CD14-positive monocyte (primary cell): ENCODE measurements around the gene TMEM258. TPM values are rescaled to one million over a fixed set of nuclear protein-coding genes. Genes with fewer than 3 reads are reported as not detected.

ENCODE experiments used
- DNase-seq, 3 donors: peaks; one replicate each; pipeline ENCODE4 v3.0.0-alpha.2; 2011 to 2022
- H2AFZ ChIP-seq: 2 replicates; pipeline ENCODE4 v1.6.0; 2012; ENCODE audit warnings: mild to moderate bottlenecking, low read depth, low read length, inconsistent platforms; ENCODE audit not compliant: insufficient read depth, poor library complexity, severe bottlenecking
- H3K27ac ChIP-seq, 2 donors: 1 replicate in 1 of 2; 2 replicates in 1 of 2; pipeline ENCODE4 v1.5.1; 2012 to 2013; ENCODE audit warnings: low read length in 2 of 2, control low read depth in 1 of 2, inconsistent platforms in 1 of 2, low read depth in 1 of 2, mild to moderate bottlenecking in 1 of 2
- H3K27me3 ChIP-seq, 2 donors: one replicate each; pipeline versions ENCODE4 v1.6.0 to v1.6.1; 2011 to 2013; ENCODE audit warnings: low read length in 2 of 2; ENCODE audit not compliant: control insufficient read depth in 2 of 2, insufficient read depth in 2 of 2
- H3K36me3 ChIP-seq, 2 donors: replicated peaks in 1 of 2; 1 replicate in 1 of 2; 2 replicates in 1 of 2; pipeline versions ENCODE4 v1.5.1 to v1.6.1; 2012 to 2013; ENCODE audit warnings: low read length in 2 of 2, control low read depth in 1 of 2, inconsistent platforms in 1 of 2, mild to moderate bottlenecking in 1 of 2; ENCODE audit not compliant: insufficient read depth in 2 of 2, control insufficient read depth in 1 of 2
- H3K4me1 ChIP-seq, 2 donors: 1 replicate in 1 of 2; 2 replicates in 1 of 2; pipeline versions ENCODE4 v1.5.1 to v1.6.1; 2012 to 2013; ENCODE audit warnings: low read length in 2 of 2, control low read depth in 1 of 2, inconsistent platforms in 1 of 2, mild to moderate bottlenecking in 1 of 2, moderate library complexity in 1 of 2; ENCODE audit not compliant: insufficient read depth in 2 of 2, control insufficient read depth in 1 of 2
- H3K4me2 ChIP-seq: replicated peaks from 2 replicates; pipeline ENCODE3; 2012; ENCODE audit warnings: low read length, moderate library complexity, mild to moderate bottlenecking; ENCODE audit not compliant: poor library complexity, severe bottlenecking; ENCODE audit errors: extremely low read depth
- H3K4me3 ChIP-seq, 3 experiments: fragments of 200-600 bp in 1 of 3; sonication (generic) in 1 of 3; replicated peaks in 1 of 3; 1 replicate in 2 of 3; 2 replicates in 1 of 3; pipeline ENCODE4 v1.5.1; 2011 to 2013; ENCODE audit warnings: low read length in 3 of 3, mild to moderate bottlenecking in 3 of 3, control low read depth in 2 of 3, low read depth in 2 of 3, inconsistent platforms in 1 of 3, moderate library complexity in 1 of 3
- H3K79me2 ChIP-seq: 2 replicates; pipeline ENCODE4 v1.6.0; 2012; ENCODE audit warnings: mild to moderate bottlenecking, control low read depth, inconsistent platforms, low read length, moderate library complexity; ENCODE audit not compliant: insufficient read depth
- H3K9ac ChIP-seq: 2 replicates; pipeline ENCODE4 v1.6.0; 2017; ENCODE audit warnings: low read length, mild to moderate bottlenecking; ENCODE audit not compliant: insufficient read depth, poor library complexity, severe bottlenecking
- H3K9me3 ChIP-seq, 2 donors: replicated peaks in 1 of 2; 1 replicate in 1 of 2; 2 replicates in 1 of 2; pipeline versions ENCODE4 v1.5.1 to v1.6.1; 2012 to 2013; ENCODE audit warnings: low read length in 2 of 2, control low read depth in 1 of 2; ENCODE audit not compliant: control insufficient read depth in 1 of 2, insufficient read depth in 1 of 2
- H4K20me1 ChIP-seq: 2 replicates; pipeline ENCODE4 v1.6.0; 2012; ENCODE audit warnings: mild to moderate bottlenecking, low read length, control low read depth, moderate library complexity; ENCODE audit not compliant: insufficient read depth
- H3K27ac Mint-ChIP-seq, 7 donors: one replicate each; pipeline ENCODE4 v1.8.0; 2020; ENCODE audit warnings: mild to moderate bottlenecking in 7 of 7, mixed read lengths in 7 of 7, moderate library complexity in 6 of 7, inconsistent platforms in 2 of 7
- H3K27me3 Mint-ChIP-seq, 3 donors: one replicate each; pipeline ENCODE4 v1.8.0; 2021 to 2022; ENCODE audit warnings: low read depth in 3 of 3, mild to moderate bottlenecking in 3 of 3, mixed read lengths in 3 of 3, moderate library complexity in 3 of 3, inconsistent platforms in 1 of 3
- H3K36me3 Mint-ChIP-seq, 2 donors: one replicate each; pipeline ENCODE4 v1.8.0; 2020; ENCODE audit warnings: mixed read lengths in 2 of 2, inconsistent platforms in 1 of 2, mild to moderate bottlenecking in 1 of 2
- H3K4me1 Mint-ChIP-seq: one replicate; pipeline ENCODE4 v1.8.0; 2020; ENCODE audit warnings: mild to moderate bottlenecking, mixed read lengths
- H3K4me3 Mint-ChIP-seq, 2 donors: one replicate each; pipeline ENCODE4 v1.8.0; 2020; ENCODE audit warnings: mild to moderate bottlenecking in 2 of 2, mixed read lengths in 2 of 2, moderate library complexity in 1 of 2
- H3K9me3 Mint-ChIP-seq, 7 donors: one replicate each; pipeline ENCODE4 v1.8.0; 2020 to 2022; ENCODE audit warnings: mixed read lengths in 7 of 7, mild to moderate bottlenecking in 6 of 7, moderate library complexity in 6 of 7, inconsistent platforms in 2 of 7
- WGBS: methylation state at CpG from one replicate; pipeline ENCODE4 v1.1.5; 2013; ENCODE audit warnings: missing lambda C conversion rate; ENCODE audit not compliant: insufficient coverage; 5-methylcytosine and 5-hydroxymethylcytosine counted together
- intact Hi-C, 2 donors: fragments of 100-400 bp; cut with micrococcal nuclease; formaldehyde crosslinking; loops; one replicate each; pipeline versions ENCODE4 v1.15.0 to v1.15.1; 2023
- polyA plus RNA-seq, 3 donors: library from polyadenylated mRNA; depleted of rRNA in 1 of 3; unstranded in 2 of 3; stranded (reverse) in 1 of 3; fragments of 300-500 nt in 2 of 3; fragments of >200 nt in 1 of 3; fragmentation: Illumina TruSeq in 2 of 3; gene quantifications; 1 replicate in 2 of 3; 2 replicates in 1 of 3; pipeline ENCODE4 v1.2.3, GENCODE V29; 2012 to 2021
- TF ChIP-seq, protein P1 (sequence below): fragments of 200-600 bp; IDR thresholded peaks from one replicate; pipeline ENCODE4 v1.8.0; 2022; ENCODE audit warnings: antibody characterized with exemption, mild to moderate bottlenecking

The TMEM258 gene
- polyA plus RNA-seq, 3 donors: 199 to 224 (median 220) TPM

DNA sequence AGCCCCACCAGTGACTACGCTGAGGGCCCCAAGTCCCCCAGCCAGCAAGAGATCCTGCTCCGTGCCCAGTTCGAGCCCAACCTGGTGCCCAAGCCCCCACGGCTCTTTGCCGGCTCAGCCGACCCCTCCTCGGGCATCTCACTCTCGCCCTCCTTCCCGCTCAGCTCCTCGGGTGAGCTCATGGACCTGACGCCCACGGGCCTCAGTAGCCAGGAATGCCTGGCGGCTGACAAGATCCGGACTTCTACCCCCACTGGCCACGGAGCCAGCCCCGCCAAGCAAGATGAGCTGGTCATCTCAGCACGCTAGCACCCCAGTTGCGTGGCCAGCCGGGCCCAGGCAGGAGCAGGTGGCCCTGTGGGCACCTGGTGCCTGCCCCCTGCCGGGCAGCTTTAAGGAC is 48.2 kb downstream of the TMEM258 start:
- no peak overlapping the region for H3K4me3 ChIP-seq
- H2AFZ ChIP-seq: no peak overlapping the region
- no peak overlapping the region for H3K27ac ChIP-seq
- intact Hi-C loops: no loop called here
- TF ChIP-seq, protein P1, sequence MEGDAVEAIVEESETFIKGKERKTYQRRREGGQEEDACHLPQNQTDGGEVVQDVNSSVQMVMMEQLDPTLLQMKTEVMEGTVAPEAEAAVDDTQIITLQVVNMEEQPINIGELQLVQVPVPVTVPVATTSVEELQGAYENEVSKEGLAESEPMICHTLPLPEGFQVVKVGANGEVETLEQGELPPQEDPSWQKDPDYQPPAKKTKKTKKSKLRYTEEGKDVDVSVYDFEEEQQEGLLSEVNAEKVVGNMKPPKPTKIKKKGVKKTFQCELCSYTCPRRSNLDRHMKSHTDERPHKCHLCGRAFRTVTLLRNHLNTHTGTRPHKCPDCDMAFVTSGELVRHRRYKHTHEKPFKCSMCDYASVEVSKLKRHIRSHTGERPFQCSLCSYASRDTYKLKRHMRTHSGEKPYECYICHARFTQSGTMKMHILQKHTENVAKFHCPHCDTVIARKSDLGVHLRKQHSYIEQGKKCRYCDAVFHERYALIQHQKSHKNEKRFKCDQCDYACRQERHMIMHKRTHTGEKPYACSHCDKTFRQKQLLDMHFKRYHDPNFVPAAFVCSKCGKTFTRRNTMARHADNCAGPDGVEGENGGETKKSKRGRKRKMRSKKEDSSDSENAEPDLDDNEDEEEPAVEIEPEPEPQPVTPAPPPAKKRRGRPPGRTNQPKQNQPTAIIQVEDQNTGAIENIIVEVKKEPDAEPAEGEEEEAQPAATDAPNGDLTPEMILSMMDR: no peak
- no peaks in the 10 kb centered on the region for H4K20me1 ChIP-seq
- Mint-ChIP-seq H3K27ac (no peak overlapping the region), H3K36me3 (peaks cover 11 to 19% of the 10 kb centered on the region in 2 donors), H3K4me3 (no peak overlapping the region), H3K27me3 (peaks cover 2 to 4% (median 3%) of the 10 kb centered on the region in 3 donors), H3K4me1 (peaks cover 14% of the 10 kb centered on the region), H3K9me3 (no peaks in the 10 kb centered on the region)
- H3K27me3 ChIP-seq: peaks cover 0 to 6% of the 10 kb centered on the region in 2 donors
- no peak for DNase-seq
- H3K79me2 ChIP-seq: no peaks in the 10 kb centered on the region
- no peak overlapping the region for H3K9ac ChIP-seq
- 97% methylated on average over 20 of the region's 20 CpGs for WGBS
- H3K4me1 ChIP-seq: peaks cover 13 to 22% of the 10 kb centered on the region in 2 donors
- H3K9me3 ChIP-seq: no peaks in the 10 kb centered on the region
- no peak overlapping the region for H3K4me2 ChIP-seq
- peaks cover 5 to 25% of the 10 kb centered on the region in 2 donors for H3K36me3 ChIP-seq

DNA sequence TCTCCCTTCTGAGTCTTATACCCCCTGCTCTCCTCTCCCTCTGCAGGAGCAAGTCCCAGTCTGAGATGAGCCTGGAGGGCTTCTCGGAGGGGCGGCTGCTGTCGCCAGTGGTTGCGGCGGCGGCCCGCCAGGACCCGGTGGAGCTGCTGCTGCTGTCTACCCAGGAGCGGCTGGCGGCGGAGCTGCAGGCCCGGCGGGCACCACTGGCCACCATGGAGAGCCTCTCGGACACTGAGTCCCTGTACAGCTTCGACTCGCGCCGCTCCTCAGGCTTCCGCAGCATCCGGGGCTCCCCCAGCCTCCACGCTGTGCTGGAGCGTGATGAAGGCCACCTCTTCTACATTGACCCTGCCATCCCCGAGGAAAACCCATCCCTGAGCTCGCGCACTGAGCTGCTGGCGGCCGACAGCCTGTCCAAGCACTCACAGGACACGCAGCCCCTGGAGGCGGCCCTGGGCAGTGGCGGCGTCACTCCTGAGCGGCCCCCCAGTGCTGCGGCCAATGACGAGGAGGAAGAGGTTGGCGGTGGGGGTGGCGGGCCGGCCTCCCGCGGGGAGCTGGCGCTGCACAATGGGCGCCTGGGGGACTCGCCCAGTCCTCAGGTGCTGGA is 48.8 kb downstream of the TMEM258 start:
- WGBS: 97% methylated on average over 31 of the region's 42 CpGs
- H3K27ac Mint-ChIP-seq: no peak overlapping the region
- Histone ChIP-seq H3K27me3 (peaks cover 0 to 4% of the 10 kb centered on the region in 2 donors), H3K79me2 (no peaks in the 10 kb centered on the region), H3K4me1 (peaks cover 13 to 22% of the 10 kb centered on the region in 2 donors), H3K9me3 (no peaks in the 10 kb centered on the region), H3K36me3 (peaks cover 5 to 25% of the 10 kb centered on the region in 2 donors), H3K27ac (no peak overlapping the region), H3K4me2 (no peak overlapping the region), H3K9ac (no peak overlapping the region), H4K20me1 (no peaks in the 10 kb centered on the region), H2AFZ (no peak overlapping the region), H3K4me3 (no peak overlapping the region)
- no peak for DNase-seq
- intact Hi-C loops: no loop called here
- TF ChIP-seq, protein P1: no peak
- peaks cover 11 to 22% of the 10 kb centered on the region in 2 donors for H3K36me3 Mint-ChIP-seq
- H3K4me3 Mint-ChIP-seq: no peak overlapping the region
- peaks cover 14% of the 10 kb centered on the region for H3K4me1 Mint-ChIP-seq
- H3K9me3 Mint-ChIP-seq: no peaks in the 10 kb centered on the region
- peaks cover 0 to 2% (median under 1%) of the 10 kb centered on the region in 3 donors for H3K27me3 Mint-ChIP-seq
